Glutamatergic neuron (in vitro differentiated cells): ENCODE results near the gene RHOH. TPM values are rescaled to one million over a fixed set of nuclear protein-coding genes. Genes with fewer than 3 reads are reported as not detected.

Source experiments
- DNase-seq: peaks from one replicate; pipeline ENCODE4 v3.0.0; 2022
- H3K27ac Mint-ChIP-seq: one replicate; pipeline ENCODE4 v1.8.0; 2020; ENCODE audit warnings: mild to moderate bottlenecking, mixed read lengths, inconsistent platforms; ENCODE audit not compliant: unreplicated experiment
- H3K27me3 Mint-ChIP-seq: one replicate; pipeline ENCODE4 v1.8.0; 2020; ENCODE audit warnings: mild to moderate bottlenecking, moderate library complexity, mixed read lengths, inconsistent platforms; ENCODE audit not compliant: unreplicated experiment
- H3K36me3 Mint-ChIP-seq: one replicate; pipeline ENCODE4 v1.8.0; 2020; ENCODE audit warnings: mild to moderate bottlenecking, mixed read lengths, inconsistent platforms; ENCODE audit not compliant: unreplicated experiment
- H3K4me1 Mint-ChIP-seq: one replicate; pipeline ENCODE4 v1.8.0; 2020; ENCODE audit warnings: mild to moderate bottlenecking, low read depth, mixed read lengths, inconsistent platforms; ENCODE audit not compliant: unreplicated experiment
- H3K4me3 Mint-ChIP-seq: one replicate; pipeline ENCODE4 v1.8.0; 2020; ENCODE audit warnings: mild to moderate bottlenecking, mixed read lengths, inconsistent platforms; ENCODE audit not compliant: unreplicated experiment
- H3K9me3 Mint-ChIP-seq: one replicate; pipeline ENCODE4 v1.8.0; 2020; ENCODE audit warnings: mild to moderate bottlenecking, moderate library complexity, mixed read lengths, inconsistent platforms; ENCODE audit not compliant: unreplicated experiment
- CTCF ChIP-seq: fragments of 200-600 bp; sonication (generic); IDR thresholded peaks from one replicate; pipeline ENCODE4 v1.5.0; 2021; ENCODE audit not compliant: partially characterized antibody, unreplicated experiment
- total RNA-seq: library from RNA; stranded (reverse); fragmentation: NEBNext Ultra II Directional; extraction: Animal tissue kit (Norgen Biotek cat#: 25700); gene quantifications from one replicate; pipeline ENCODE4 v1.2.1, GENCODE V29; 2021; ENCODE audit not compliant: unreplicated experiment

Gene RHOH
- total RNA-seq, 1 donor from 2014 or later = not detected

- no peaks in the 10 kb centered on the region for H3K9me3 Mint-ChIP-seq
- H3K36me3 Mint-ChIP-seq = no peaks in the 10 kb centered on the region
- no peaks in the 10 kb centered on the region for H3K4me1 Mint-ChIP-seq
- peaks cover 3% of the 10 kb centered on the region for H3K27me3 Mint-ChIP-seq
- no peak overlapping the region for H3K4me3 Mint-ChIP-seq
- TF ChIP-seq CTCF = no peak
- no peak for DNase-seq
- no peak overlapping the region for H3K27ac Mint-ChIP-seq
Observed at GRCh38 chr4:40255393-40256281, 58.8 kb downstream of the RHOH start.

GRCh38 chr4:40256329-40256728 is 59.5 kb downstream of the RHOH start:
- Mint-ChIP-seq H3K4me3 (no peak overlapping the region), H3K9me3 (no peaks in the 10 kb centered on the region), H3K27ac (no peak overlapping the region), H3K27me3 (peaks cover 2% of the 10 kb centered on the region), H3K36me3 (no peaks in the 10 kb centered on the region), H3K4me1 (no peaks in the 10 kb centered on the region)
- TF ChIP-seq CTCF = no peak
- DNase-seq = no peak

- Mint-ChIP-seq H3K9me3 (no peaks in the 10 kb centered on the region), H3K27ac (no peak overlapping the region), H3K4me3 (no peak overlapping the region), H3K4me1 (no peaks in the 10 kb centered on the region), H3K36me3 (no peaks in the 10 kb centered on the region), H3K27me3 (peaks cover 2% of the 10 kb centered on the region)
- no peak for TF ChIP-seq CTCF
- DNase-seq = no peak
Observed at GRCh38 chr4:40256817-40257216, 60.0 kb downstream of the RHOH start.

GRCh38 chr4:40258627-40259026 is 61.8 kb downstream of the RHOH start:
- Mint-ChIP-seq H3K27ac (no peak overlapping the region), H3K9me3 (no peaks in the 10 kb centered on the region), H3K4me3 (no peak overlapping the region), H3K36me3 (no peaks in the 10 kb centered on the region), H3K27me3 (peaks cover 2% of the 10 kb centered on the region), H3K4me1 (no peaks in the 10 kb centered on the region)
- no peak for DNase-seq
- TF ChIP-seq CTCF = no peak
